SW 1271 (cell line): ENCODE results near the gene RBM6.

Experiments
- DNase-seq, 2 experiments: peaks; one replicate each; lab custom pipeline; 2025; lab: John Stamatoyannopoulos, UW

The RBM6 gene

GRCh38 chr3:50095352-50095998, 155.5 kb downstream of the RBM6 start:
- DNase-seq: no peak

DNA sequence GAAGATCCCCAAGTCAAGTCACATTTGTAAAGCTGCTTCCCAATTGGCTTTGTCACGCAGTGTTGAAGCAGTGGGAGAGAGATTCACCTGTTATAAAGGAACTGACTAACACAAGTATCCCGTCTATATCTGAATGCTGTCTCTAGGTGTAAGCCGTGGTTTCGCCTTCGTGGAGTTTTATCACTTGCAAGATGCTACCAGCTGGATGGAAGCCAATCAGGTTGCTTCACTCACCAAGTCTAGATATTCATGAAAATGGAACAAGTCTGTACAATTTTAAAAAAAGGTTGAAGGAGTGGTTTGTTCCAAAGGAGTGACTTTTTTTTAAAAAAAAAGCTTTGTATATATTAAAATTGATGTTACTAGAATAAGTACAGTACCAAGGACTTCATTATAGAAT, 160.4 kb downstream of the RBM6 start:
- DNase-seq: no peak

GRCh38 chr3:50100956-50101845, 161.3 kb downstream of the RBM6 start:
- no peak for DNase-seq

- no peak for DNase-seq
Measured at GRCh38 chr3:50102558-50102957, 162.6 kb downstream of the RBM6 start.

DNA sequence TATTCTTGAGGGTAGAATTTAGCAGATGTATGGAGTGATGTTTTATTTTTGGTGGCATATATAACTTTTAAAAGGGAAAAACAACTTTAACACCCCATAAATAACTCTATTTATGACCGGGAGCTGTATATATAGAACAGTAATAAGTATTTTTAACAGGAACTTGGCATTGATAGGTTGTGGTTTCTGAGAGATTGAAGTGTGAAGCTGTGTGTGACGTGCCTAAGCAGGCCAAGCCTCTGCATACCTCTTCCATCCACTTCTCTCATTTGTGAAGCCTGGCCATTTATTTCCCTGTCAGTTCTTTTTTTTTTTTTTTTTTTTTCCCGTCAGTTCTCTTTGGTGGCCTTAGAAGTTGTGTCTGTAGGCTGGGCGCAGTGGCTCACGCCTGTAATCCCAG, 171.8 kb downstream of the RBM6 start:
- DNase-seq: no peak

GRCh38 chr3:50112462-50112861, 172.5 kb downstream of the RBM6 start:
- no peak for DNase-seq

DNA sequence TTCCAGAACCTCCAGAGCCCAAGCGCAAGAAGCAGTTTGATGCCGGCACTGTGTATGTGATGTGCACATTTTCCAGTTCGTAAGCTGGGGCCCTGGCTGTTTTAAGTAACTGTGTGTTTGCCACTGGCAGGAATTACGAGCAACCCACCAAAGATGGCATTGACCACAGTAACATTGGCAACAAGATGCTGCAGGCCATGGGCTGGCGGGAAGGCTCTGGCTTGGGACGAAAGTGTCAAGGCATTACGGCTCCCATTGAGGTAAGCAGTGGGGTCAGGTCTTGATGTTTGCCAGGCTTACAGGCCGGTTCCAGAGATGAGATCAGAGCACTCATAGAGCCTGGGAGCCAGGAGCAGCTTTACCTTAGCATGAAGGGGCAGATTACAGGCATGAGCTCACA, 177.2 kb downstream of the RBM6 start:
- DNase-seq: no peak

DNA sequence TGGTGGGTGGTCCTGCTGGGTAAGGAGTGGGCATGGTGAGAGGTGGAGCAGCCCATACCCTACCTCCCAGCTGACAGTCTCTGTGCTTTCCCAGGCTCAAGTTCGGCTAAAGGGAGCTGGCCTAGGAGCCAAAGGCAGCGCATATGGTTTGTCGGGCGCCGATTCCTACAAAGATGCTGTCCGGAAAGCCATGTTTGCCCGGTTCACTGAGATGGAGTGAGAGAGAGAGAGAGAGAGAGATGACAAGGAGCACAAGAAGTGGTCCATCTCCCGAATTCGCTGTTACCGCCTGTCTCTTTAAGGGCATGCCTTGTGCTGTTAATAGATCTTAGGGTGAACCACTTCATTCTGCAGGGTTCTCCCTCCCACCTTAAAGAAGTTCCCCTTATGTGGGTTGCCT, 178.3 kb downstream of the RBM6 start:
- DNase-seq: no peak

- DNase-seq: no peak
Measured at GRCh38 chr3:50119786-50120185, 179.8 kb downstream of the RBM6 start.

- no peak for DNase-seq
Measured at GRCh38 chr3:50120364-50121071, 180.6 kb downstream of the RBM6 start.

- DNase-seq: peak in 1 of 2 experiments; percentile 49
Measured at GRCh38 chr3:50121072-50122032, 181.4 kb downstream of the RBM6 start.

DNA sequence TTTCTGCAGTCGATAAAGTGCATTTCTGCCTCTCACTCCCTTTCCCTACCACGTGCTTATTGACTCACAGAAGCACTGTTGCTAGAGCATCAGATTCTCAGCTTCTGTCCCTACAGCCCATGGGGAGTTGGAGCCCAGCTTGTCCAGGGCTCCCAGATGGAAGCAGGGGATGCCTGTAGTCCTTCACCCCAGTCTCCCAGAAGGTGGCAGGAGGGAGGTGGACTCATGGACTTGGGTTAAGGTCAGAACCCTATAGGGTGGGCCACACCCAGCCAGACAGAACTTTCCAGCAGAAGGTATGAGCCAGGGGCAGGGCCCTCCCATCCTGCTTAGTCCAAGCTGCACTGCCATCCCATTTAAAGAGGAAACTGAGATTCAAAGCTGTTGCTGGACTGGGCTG, 182.1 kb downstream of the RBM6 start:
- DNase-seq: no peak

DNA sequence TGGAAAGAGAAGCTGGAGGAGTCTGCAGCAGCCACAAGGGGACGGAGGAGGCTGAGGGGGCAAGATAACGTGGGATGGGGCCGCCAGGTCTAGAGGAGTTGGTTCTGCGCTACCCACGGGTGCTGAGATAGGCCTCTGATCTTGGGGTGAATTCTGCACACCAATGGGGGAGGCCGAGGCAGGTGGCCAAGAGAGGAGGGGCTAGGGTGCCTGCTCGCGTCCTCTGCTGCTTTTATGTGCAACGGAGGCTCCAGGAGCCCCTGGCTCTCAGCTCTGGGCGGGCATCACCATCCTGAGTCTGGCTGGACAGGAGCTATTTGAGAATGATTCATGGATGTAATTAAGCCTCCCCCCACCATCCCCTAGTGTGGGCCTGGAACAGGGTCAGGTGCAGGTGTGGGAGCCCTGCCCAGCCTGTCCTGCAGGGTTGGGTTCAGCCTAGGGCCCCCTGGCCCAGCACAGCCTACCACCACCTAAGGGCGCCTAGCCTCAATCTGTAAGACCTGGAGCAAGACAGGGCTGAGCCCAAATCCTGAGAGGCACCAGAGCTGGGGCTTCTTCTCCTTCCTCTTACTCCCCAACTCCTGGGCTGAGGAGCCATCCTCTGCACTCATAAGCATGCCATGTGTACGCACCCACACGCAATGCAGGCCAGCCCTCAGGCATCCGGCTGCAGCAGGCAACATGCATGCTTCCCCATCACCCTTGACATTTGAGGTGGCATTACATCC, 182.9 kb downstream of the RBM6 start:
- DNase-seq: no peak

DNA sequence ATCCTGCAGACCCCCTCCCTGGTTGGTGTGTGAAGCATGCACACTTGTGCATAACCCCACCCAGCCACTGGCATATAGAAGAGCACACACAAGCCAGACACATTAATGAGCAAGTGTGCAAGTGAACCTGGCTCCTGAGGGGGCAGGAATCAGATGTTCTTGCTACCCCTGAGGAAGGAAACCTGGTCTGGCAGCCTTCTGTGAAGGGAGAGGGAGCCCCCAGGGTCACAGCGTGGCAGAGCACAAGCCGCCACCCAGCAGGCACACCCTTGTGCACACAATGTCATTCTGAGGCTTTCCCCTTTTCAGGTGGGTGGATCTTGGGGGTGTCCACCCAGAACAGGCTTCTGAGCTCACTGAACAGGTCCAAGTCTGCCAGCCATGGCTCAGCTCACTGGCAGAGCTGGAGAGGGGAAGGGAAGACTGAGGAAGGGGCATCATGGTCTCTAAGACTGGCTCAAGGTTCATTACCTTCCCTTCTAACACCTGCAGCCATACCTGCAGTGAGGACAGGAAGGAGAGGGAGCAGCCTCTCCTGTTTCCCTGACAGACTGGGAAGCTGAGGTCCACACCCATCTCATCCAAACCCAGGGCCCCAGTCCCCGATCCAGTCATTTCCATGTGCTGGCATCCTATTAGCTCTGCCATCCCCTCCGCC, 183.6 kb downstream of the RBM6 start:
- DNase-seq: no peak

DNA sequence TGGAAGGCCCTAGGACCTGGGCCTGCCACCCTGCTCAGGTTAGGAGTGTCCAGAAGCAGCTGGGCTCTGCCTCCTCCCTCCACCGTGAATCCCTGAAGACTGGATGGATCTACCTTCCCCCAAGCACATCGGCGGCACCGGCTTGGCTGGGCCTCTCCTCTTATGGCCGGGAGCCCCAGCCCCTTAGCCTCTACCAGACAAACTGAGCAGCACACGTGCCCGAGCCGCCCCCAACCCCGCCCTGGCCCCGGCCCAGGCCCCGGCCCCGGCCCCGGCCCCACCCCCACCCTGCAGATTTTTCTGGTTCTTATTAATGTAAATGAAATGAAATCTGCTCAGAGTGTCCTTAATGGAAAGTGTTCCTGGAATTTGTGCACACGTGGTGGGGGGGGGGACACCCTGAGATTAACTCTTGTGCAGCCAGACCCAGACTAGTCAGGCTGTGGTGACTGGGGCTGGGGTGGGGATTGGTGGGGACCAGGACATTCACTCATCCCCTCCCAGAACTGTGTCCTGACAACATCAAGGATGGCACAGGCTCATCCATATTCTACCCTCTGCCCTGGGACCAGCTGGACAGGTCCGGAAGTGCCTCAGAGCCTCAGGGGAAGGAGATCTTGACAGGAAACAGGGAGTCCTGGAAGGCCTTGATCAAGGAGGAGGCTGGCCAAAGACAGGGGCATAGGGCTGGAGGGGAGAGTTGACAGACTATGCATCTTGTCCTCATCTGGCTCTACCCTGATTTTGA, 184.3 kb downstream of the RBM6 start:
- DNase-seq: no peak

DNA sequence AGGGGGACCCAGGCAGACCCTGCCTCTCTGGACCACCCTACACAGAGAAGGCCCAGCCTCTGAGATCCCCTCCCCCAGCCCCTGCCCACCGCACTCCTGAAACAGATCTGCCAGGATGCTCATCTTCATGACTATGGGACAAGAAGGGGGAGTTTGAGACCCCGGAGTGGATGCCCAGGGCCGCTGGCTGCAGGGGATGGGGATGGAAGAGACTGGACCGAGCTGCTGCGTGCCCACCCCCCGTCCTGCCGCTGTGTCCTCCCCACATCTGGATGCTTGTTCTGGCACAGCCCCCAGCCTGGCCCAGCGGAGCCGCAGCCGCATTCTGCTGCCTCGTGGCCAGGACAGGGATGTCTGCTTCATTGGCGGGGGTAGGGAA, 184.8 kb downstream of the RBM6 start:
- no peak for DNase-seq

- no peak for DNase-seq
Measured at GRCh38 chr3:50125541-50126286, 185.8 kb downstream of the RBM6 start.

DNA sequence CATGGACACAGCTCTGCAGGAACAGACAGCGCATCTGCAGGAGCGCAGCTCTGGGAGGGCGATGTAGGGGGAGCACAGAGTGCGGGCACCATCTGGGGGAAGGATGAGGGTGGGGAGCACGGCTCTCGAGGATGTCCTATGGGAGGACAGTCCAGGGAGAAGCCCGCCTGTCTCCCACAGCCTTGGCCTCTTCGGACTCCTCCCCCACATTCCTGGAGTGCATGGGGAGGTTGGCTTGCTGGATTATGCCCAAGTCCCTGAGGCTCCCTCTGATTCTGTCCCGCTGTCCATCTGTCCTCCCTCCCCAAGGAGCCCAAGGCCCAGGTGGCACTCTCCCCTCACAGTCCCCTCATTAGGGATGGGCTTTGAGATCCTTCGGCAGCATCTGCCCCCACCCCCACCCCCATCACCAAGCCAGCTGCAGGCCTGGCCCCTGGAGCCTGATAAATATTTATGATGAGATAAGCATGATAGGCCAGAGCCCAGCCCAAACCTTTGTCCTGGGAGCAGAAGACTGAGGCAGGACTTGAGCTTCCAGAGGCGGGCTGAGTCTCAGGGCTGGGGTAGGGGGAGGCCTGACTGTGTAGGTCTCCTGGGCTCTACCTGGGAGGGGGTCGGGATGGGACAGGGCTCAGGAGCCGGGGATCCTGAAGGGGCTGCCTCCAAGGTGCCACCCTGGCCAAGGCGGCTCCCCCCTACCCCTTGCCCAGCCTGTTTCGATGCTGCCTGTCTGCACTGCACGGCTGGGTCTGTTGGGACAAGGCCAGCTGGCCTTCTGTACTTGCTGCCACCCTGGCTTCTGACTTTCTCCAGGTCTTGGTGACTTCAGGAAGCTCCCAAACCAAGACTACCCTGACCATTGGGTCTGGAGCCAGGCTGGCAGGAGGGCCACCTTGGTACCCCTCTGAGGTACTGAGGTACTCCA, 186.6 kb downstream of the RBM6 start:
- DNase-seq: no peak
